ENCODE results near the gene M1AP. TPM values are rescaled to one million over a fixed set of nuclear protein-coding genes. Genes with fewer than 3 reads are reported as not detected.
A peak's percentile ranks its signal among the peaks of the same experiment; 100 is the strongest.

M1AP gene
- total RNA-seq, 2 donors from 2014 or later = 0.56 TPM; not detected in 1

- no peak for ATAC-seq
- no peak for DNase-seq
- intact Hi-C loops (cut with DNase I, micrococcal nuclease) = no loop called here
Observed at GRCh38 chr2:74603282-74604000, 44.7 kb downstream of the M1AP start.

GRCh38 chr2:74602586-74603281, 45.4 kb downstream of the M1AP start:
- DNase-seq (no peak), ATAC-seq (no peak)
- intact Hi-C loops (cut with DNase I, micrococcal nuclease) = no loop called here

- intact Hi-C loops (cut with DNase I, micrococcal nuclease) = no loop called here
- ATAC-seq = no peak
Observed at GRCh38 chr2:74599676-74600075, 48.5 kb downstream of the M1AP start.

GRCh38 chr2:74597410-74597809, 50.7 kb downstream of the M1AP start:
- no peak for ATAC-seq

More at GRCh38 chr2:74599676-74600075, 48.5 kb downstream of the M1AP start:
- DNase-seq = no peak

GRCh38 chr2:74596584-74596983, 51.5 kb downstream of the M1AP start:
- ATAC-seq (no peak), DNase-seq (no peak)
- intact Hi-C loops (cut with DNase I, micrococcal nuclease) = no loop called here

More at GRCh38 chr2:74597410-74597809, 50.7 kb downstream of the M1AP start:
- no peak for DNase-seq
- intact Hi-C loops (cut with DNase I, micrococcal nuclease) = no loop called here

- ATAC-seq = peak; percentile 73
Observed at GRCh38 chr2:74593826-74594772, 54.0 kb downstream of the M1AP start.

GRCh38 chr2:74588664-74589063, 59.5 kb downstream of the M1AP start:
- no peak for ATAC-seq
- intact Hi-C loops (cut with DNase I, micrococcal nuclease) = loop anchor here (2.0 to 5.0 kb wide), 2 partner anchors 104 to 106 kb away; partner anchors contain the start of genes CCDC142 (in 1 of the 2) and TTC31 (in 1 of the 2)
- no peak for DNase-seq

More at GRCh38 chr2:74593826-74594772, 54.0 kb downstream of the M1AP start:
- intact Hi-C loops (cut with DNase I, micrococcal nuclease) = no loop called here
- DNase-seq = no peak

- intact Hi-C loops (cut with DNase I, micrococcal nuclease) = loop anchor here (2.0 to 5.0 kb wide), 2 partner anchors 103 to 105 kb away; partner anchors contain the start of genes CCDC142 (in 1 of the 2) and TTC31 (in 1 of the 2)
- peak; percentile 91 for ATAC-seq
Observed at GRCh38 chr2:74587664-74588277, 60.4 kb downstream of the M1AP start.

GRCh38 chr2:74585406-74586185, 62.5 kb downstream of the M1AP start:
- DNase-seq = peak in 1 of 2 donors; percentile 33
- intact Hi-C loops (cut with DNase I, micrococcal nuclease) = loop anchor here in 1 of 2 donors (5.0 kb wide), 1 partner anchor 103 kb away; the partner anchor contains the start of genes CCDC142 and TTC31

More at GRCh38 chr2:74587664-74588277, 60.4 kb downstream of the M1AP start:
- peak; percentile 50 to 60 for DNase-seq

GRCh38 chr2:74584088-74584645, 64.0 kb downstream of the M1AP start:
- no peak for ATAC-seq
- intact Hi-C loops (cut with DNase I, micrococcal nuclease) = no loop called here
- DNase-seq = no peak

More at GRCh38 chr2:74585406-74586185, 62.5 kb downstream of the M1AP start:
- no peak for ATAC-seq

- ATAC-seq = no peak
- intact Hi-C loops (cut with DNase I, micrococcal nuclease) = no loop called here
- no peak for DNase-seq
Observed at GRCh38 chr2:74583504-74583903, 64.6 kb downstream of the M1AP start.

- no peak for DNase-seq
- ATAC-seq = no peak
- intact Hi-C loops (cut with DNase I, micrococcal nuclease) = no loop called here
Observed at GRCh38 chr2:74582184-74582583, 65.9 kb downstream of the M1AP start.

GRCh38 chr2:74581463-74581862, 66.7 kb downstream of the M1AP start:
- intact Hi-C loops (cut with DNase I, micrococcal nuclease) = no loop called here
- no peak for ATAC-seq
- DNase-seq = no peak

- intact Hi-C loops (cut with DNase I, micrococcal nuclease) = no loop called here
- DNase-seq = no peak
- no peak for ATAC-seq
Observed at GRCh38 chr2:74578408-74578807, 69.7 kb downstream of the M1AP start.

GRCh38 chr2:74577448-74577847, 70.7 kb downstream of the M1AP start:
- intact Hi-C loops (cut with DNase I, micrococcal nuclease) = no loop called here
- no peak for DNase-seq
- no peak for ATAC-seq

GRCh38 chr2:74576863-74577229, 71.3 kb downstream of the M1AP start:
- intact Hi-C loops (cut with DNase I, micrococcal nuclease) = no loop called here
- ATAC-seq (peak; percentile 23), DNase-seq (peak in 1 of 2 donors; percentile 37)

GRCh38 chr2:74576211-74576862, 71.8 kb downstream of the M1AP start:
- intact Hi-C loops (cut with DNase I, micrococcal nuclease) = no loop called here
- DNase-seq (no peak), ATAC-seq (no peak)
